NK-92 (cell line): ENCODE data around the gene SHC2.
"Not testable (repeated sequence)": the region's sequence is repeated elsewhere in the genome, so short reads cannot be mapped to it uniquely, and the experiment has no call there.

ENCODE experiments used
- DNase-seq: peaks from one replicate; lab custom pipeline; 2025; ENCODE audit not compliant: unreplicated experiment; lab: John Stamatoyannopoulos, UW

SHC2 gene

DNA sequence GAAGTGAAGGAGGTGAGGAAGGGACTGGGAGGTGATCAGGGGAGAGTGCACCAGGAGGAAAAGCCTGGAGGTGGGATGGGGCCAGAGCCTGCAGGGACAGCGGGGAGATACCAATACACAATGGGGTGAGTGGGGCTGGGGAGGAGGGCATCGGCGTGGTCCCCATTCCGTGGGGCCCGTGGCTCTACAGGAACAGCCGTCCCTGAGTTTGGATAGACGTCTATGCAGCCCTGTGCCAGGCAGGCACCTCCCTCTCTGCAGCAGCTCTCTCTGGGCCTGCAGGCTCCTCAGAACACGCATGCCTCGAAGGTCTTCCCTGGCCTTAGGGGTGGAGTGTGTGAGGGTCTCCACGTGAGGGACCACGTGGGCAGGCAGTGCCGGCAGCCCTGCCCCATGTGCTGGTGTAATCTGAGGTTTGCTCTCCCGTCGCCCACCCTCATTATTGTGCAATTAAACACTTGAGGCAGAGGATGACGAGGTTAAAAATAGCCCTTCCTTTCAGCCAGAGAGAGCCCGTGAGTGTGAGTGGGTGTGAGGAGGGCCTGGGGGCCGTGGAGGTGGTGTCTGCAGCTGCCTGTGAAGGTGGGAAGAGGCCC, 68.4 kb downstream of the SHC2 start:
- no peak for DNase-seq

DNA sequence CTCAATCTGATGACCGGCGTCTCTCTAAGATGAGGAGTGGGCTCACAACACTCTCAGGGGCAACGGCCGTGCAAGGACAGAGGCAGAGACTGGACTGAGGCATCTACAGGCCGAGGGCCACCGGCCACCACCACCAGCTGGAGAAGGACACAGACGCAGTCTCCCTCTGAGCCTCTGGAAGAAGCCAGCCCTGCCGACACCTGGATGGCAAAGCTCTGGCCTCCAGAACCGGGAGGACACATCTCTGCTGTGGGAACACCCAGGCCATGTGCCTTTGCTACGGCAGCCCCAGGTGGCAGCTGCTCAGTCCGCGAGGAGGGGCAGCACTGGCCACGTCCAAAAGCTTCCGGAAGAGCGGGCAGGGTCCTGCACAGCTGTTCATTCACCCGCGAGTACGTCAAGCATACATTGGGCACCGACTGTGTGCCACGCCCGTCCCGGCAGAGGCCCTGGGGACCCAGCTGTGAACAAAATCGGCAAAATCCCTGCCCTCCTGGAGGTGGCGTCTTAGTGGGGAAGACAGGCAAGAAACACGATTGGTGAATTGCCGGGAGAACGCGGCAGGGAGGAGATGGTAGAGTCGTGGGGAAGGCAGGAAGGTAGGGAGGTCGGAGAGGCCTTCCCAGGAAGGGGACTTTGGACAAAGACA, 69.0 kb downstream of the SHC2 start:
- DNase-seq, result no peak

DNA sequence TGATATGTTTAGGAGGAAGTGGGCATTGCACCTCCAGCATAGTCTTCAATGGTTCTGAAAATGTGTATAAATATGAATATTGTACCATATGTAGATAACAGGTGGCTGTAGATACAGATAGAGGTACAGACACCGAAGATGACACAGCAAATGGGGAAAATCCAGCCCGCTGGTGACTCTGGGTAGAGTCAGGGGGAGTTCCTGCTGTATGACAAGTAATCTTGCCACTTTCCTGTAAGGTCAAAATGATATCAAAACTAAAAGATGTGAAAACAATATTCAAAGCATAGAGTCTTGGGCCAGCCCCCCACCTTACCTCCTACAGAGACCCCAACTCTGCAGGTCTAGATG, 69.7 kb downstream of the SHC2 start:
- DNase-seq, result no peak

DNA sequence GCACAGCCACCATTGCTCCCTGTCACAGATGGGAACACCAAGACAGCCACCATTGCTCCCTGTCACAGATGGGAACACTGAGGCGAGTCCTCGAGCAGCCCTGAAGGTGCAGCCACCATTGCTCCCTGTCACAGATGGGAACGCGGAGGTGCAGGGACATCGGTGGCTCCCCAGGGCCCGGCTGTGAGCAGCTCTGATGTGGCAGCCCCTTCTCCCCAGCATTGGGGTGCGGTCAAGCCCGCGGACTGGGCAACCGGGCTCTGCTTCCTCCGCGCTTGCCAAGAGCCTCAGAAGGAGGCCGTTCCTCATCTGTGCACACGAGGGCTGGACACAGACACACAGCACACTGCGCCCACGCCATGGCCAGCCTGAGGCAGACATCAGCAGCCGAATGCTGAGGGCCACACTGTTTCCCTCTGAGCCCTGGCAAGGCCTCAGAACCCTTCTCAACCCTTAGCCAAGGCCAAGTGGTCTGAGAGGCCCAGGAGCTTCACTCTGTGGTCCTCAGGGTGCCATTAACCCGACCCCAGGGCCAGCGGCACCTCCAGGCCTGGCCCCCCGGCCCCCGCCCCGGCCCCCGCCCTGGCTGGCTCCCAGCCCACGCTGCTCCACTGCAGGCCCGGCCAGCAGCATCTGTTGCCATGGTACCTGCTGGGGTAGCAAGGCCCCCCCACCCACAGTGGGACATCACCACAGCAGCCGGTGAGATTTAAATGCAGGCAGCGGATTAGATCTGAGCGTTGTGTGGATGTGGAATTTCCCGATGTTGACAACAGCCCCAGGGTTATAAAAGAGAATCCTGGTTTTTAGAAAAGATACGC, 70.2 kb downstream of the SHC2 start:
- DNase-seq, result no peak

DNA sequence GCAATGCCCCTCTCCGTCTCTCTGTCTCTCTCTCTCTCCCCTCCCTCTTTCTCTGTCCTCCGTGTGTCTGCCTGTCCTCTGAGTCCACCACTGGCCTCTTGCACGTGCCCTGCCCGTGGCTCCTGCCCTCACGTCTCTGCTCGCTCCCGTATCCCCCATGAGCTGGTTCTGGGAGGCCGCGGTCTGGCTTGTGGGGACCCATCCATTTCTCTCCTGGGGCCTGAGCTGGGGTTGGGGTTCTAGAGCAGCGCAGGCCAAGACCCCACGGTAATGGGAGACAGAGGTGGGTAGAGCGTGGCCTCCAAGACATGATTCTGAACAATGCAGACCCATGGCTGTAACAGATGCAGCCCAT, 70.9 kb downstream of the SHC2 start:
- no peak for DNase-seq

DNA sequence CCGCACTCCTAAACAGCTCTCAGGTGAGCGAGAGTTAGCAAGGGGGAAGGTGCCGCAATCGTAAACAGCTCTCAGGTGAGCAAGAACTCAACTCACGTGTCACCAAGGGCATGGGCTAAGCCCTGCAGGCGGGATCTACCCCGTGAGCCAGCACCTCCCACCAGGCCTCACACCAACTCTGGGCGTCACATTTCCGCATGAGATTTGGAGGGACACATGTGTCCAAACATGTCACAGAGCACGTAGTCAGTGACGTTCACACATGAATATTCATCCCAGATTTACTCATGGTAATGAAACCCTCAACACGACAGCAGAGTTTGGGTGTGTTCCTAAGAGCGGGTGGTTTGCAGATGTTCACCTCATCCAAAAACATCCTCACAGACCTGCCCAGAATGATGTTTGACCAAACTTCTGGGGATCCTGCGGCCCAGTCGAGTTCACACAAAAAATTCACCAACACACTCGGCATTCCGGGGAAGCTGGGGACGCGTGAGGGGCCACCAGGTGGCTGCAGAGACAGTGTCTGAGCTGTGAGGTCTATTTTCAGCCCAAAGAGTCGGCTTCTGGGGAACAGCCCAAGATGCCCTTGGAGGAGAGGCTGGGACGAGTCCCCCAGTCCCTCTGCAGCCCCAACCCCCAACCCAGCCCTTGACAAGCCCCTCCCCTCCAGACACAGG, 71.4 kb downstream of the SHC2 start:
- DNase-seq, result no peak

DNA sequence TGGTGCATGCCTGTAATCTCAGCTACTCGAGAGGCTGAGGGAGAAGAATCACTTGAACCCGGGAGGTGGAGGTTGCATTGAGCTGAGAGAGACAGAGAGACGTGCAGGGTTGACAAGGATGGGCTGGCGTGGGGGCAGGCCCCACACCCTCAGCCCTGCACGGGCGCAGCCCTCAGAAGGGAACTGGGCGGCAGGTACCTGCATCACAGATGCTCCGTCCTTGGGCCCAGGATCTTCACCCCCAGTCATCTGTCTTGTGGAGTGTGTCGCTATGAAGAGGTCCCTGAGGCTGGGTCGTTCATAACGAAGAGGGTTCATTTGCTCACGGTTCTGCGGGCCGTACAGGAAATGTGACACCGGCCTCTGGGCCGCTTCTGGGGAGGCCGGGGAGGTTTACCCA, 72.1 kb downstream of the SHC2 start:
- DNase-seq, result no peak

DNA sequence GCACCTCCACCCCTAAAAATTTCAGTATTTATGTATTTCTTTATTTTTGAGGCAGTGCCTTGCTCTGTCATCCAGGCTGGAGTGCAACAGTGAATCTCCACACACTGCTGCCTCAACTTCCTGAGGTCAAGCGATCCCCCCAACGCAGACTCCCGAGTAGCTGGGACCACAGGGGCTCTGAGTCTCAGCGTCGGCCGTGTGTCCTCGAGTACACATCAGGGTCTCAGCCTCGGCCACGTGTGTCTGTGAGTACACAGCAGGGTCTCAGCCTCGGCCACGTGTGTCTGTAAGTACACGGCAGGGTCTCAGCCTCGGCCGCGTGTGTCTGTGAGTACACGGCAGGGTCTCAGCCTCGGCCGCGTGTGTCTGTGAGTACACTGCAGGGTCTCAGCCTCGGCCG, 73.1 kb downstream of the SHC2 start:
- no peak for DNase-seq

DNA sequence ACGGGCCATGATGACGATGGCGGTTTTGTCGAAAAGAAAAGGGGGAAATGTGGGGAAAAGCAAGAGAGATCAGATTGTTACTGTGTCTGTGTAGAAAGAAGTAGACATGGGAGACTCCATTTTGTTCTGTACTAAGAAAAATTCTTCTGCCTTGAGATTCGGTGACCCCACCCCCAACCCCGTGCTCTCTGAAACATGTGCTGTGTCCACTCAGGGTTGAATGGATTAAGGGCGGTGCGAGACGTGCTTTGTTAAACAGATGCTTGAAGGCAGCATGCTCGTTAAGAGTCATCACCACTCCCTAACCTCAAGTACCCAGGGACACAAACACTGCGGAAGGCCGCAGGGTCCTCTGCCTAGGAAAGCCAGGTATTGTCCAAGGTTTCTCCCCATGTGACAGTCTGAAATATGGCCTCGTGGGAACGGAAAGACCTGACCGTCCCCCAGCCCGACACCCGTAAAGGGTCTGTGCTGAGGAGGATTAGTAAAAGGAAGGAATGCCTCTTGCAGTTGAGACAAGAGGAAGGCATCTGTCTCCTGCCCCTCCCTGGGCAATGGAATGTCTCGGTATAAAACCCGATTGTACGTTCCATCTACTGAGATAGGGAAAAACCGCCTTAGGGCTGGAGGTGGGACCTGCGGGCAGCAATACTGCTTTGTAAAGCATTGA, 74.1 kb downstream of the SHC2 start:
- not testable (repeated sequence) for DNase-seq

DNA sequence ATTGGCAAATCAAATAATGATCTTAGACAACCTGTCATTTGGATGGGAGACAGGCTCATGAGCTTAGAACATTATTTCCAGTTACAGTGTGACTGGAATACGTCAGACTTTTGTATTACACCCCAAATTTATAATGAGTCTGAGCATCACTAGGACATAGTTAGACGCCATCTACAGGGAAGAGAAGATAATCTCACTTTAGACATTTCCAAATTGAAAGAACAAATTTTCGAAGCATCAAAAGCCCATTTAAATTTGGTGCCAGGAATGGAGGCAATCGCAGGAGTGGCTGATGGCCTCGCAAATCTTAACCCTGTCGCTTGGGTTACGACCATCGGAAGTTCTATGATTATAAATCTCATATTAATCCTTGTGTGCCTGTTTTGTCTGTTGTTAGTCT, 74.6 kb downstream of the SHC2 start:
- not testable (repeated sequence) for DNase-seq

DNA sequence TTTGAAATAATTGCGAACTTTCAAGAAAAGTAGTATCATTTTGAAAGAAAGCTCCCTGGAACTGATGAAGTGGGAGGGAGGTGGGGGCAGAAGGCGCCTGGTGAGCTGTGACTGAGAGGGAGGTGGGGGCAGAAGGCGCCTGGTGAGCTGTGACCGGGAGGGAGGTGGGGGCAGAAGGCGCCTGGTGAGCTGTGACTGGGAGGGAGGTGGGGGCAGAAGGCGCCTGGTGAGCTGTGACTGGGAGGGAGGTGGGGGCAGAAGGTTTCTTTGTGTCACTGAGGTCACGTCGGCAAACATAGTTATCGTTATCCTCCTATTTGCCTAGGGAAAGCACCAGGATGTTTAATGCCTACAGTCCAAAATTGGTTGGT, 76.0 kb downstream of the SHC2 start:
- no peak for DNase-seq

DNA sequence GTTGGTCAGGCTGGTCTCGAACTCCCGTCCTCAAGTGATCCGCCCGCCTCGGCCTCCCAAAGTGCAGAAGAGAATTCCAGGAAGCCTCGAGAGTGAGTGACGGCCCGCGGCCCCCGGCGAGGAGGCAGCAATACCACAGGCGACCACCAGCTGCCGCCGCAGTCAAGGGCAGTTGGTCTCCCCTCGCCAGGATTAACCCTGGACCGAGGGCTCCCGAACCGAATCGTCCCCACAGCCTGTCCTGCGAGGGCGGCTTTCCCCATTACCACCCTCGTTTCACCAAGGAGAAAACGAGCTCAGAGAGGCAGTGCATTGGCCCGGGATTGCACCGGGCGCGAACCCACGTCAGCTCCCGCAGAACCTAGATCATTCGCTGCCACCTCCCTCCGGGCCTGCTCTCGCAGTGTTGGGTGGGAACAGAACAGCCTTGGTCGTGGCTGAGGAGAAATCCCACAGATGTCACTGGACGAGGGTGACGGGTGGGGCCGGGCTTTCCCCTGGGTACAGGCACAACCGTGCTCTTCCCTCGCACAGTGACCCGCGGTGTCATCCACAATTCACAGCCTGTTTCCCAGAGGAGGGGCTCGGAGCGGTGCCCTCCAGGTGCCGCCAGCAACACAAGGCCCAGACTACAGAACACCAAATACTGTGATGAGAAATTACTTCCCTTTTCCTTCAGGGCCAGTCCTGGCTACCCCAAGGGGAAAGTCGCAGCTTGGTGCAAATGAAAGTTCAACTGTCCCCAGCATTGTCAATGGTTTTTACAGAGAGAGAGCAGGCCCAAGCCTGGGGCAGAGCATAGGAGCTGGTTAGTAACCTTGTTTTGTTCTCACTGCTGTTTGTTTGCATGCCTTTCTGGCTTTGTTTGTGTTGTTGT, 76.7 kb downstream of the SHC2 start:
- no peak for DNase-seq

DNA sequence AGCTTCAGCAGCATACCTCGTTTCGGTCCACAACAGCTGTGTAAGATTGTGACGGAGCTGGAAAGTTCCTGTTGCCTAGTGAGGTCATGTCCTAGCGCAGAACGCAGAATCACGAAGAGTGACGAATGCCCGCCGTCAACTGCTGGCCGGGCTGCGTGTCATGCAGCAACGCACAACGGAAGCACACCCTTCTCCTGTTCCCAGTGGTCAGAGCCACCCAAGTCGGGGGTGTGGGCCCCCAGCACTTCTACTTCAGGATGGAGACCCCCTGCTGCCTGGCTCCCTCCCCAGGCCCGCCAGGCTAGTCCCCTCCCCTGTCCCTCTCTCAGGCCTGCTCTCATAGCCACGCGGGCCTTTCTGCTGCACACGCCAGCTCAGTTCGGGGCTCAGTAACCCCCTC, 77.8 kb downstream of the SHC2 start:
- DNase-seq, result no peak

DNA sequence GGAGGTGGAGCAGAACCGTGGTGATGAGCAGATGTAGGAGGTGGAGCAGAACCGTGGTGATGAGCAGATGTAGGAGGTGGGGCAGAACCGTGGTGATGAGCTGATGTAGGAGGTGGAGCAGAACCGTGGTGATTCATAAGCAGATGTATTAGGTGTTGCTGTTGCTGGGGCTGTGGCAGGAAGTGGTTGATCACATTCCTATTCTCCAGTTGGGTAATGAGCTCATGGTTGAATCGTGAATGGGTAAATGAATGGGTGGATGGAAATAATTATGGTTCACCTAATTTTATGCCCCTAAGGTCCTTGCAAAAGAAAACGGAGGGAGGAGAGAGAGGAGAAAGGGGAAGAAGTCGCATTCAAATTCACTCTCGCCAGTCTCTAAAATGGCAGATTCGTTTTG, 78.3 kb downstream of the SHC2 start:
- not testable (repeated sequence) for DNase-seq

DNA sequence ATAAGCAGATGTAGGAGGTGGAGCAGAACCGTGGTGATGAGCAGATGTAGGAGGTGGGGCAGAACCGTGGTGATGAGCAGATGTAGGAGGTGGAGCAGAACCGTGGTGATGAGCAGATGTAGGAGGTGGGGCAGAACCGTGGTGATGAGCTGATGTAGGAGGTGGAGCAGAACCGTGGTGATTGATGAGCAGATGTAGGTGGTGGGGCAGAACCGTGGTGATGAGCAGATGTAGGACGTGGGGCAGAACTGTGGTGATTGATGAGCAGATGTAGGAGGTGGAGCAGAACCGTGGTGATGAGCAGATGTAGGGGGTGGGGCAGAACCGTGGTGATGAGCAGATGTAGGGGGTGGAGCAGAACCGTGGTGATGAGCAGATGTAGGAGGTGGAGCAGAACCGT, 78.9 kb downstream of the SHC2 start:
- not testable (repeated sequence) for DNase-seq

DNA sequence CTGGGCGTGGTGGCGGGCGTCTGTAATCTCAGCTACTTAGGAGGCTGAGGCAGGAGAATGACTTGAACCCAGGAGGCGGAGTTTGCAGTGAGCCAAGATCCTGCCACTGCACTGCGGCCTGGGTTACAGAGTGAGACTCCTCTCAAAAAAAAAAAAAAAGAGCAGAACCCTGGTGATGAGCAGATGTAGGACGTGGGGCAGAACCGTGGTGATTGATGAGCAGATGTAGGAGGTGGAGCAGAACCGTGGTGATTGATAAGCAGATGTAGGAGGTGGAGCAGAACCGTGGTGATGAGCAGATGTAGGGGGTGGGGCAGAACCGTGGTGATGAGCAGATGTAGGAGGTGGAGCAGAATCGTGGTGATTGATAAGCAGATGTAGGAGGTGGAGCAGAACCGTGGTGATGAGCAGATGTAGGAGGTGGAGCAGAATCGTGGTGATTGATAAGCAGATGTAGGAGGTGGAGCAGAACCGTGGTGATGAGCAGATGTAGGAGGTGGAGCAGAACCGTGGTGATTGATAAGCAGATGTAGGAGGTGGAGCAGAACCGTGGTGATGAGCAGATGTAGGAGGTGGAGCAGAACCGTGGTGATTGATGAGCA, 80.1 kb downstream of the SHC2 start:
- not testable (repeated sequence) for DNase-seq

DNA sequence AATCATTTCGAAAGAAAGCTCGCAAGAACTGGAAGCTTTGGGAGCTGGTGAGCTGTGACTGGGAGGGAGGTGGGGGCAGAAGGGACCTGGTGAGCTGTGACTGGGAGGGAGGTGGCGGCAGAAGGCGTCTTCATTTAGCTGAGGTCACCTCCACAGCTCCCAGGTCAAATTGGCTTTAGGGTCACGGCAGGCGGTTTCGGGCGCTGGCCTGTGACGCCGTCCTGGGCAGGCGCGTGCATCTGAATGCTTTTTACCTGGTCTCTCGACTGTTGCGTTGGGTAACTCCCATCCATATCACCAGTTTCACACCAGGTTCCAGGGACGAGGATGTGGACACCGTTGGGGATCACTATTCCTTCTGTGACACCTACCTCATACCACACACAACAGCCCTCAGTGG, 81.0 kb downstream of the SHC2 start:
- no peak for DNase-seq

DNA sequence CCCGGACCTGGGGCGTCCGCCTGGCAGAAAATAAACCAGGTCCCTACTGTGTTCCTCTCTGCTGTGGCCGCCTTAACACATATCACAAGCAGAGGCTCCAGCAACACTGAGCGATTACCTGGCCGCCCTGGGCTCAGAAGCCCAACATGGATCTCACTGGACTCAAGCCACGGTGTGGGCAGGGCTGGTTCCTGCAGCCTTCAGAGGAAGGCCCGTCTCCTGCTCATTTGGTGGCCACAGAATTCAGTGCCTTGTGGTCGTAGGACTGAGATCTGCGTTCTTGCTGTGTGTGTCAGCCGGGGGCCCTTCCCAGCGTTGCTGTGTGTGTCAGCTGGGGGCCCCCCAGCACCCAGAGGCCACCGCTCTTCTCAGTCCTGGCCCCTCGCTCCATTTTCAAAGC, 82.1 kb downstream of the SHC2 start:
- DNase-seq, result no peak

DNA sequence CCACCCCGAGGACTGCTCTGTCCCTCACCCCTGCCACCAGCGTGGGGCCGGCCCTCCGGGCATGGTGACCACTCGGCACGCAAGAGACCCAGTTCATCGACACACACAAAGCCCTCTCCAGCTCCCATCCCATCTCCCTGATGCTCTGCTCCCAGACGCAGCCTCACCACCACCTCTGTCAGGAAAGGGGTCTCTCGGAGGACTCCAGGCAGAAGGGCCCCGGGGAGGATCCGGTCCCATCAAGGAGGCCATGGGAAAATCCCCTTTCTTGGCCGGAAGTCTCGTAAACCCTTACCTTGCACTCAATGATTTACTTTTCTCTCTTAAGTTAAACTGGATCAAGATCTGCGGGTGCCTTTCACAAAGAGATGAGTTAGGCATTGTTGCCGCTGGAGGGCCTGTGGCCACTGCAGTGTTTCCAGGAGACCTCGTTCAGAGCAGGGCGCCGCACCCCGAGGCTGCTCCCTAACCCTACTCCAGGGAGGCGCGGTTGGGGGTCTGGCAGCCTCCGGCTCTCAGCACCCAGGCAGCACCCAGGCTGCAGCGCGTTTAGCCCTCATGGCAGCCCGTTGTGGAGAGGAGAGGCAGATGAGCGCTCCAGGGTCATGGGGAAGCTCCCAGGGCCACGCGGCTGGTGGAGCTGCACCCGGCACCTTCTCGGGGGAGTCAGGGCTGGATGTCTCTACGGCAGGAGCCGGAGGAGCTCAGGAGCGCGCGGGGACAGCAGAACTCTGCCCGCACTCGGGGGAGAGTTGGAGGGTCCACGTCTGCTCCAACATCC, 82.8 kb downstream of the SHC2 start:
- DNase-seq, result no peak
